Activated naive CD8-positive, alpha-beta T cell treated with anti-CD3 and anti-CD28 coated beads, Interleukin-2, amount 10 ng/mL, durations not matched to agents 7 days and 5 days (primary cell): ENCODE results near the gene ERCC3. TPM values are rescaled to one million over a fixed set of nuclear protein-coding genes. Genes with fewer than 3 reads are reported as not detected.
A peak's percentile ranks its signal among the peaks of the same experiment; 100 is the strongest.
"Not testable (repeated sequence)": the region's sequence is repeated elsewhere in the genome, so short reads cannot be mapped to it uniquely, and the experiment has no call there.

ENCODE experiments used
- ATAC-seq: fragments of 150-1000 bp; cut with Tn5 transposase; one replicate; pipeline ENCODE4 v1.10.0; 2021; ENCODE audit warnings: low read depth, moderate library complexity
- POLR2A ChIA-PET: fragments of 350-600 bp; sonication (Branson Sonifier 250); formaldehyde crosslinking; loops from one replicate; lab custom pipeline; 2021; ENCODE audit warnings: antibody characterized with exemption; lab: Charles Lee
- DNase-seq: peaks from one replicate; pipeline ENCODE4 v3.0.0; 2021
- H3K27ac Mint-ChIP-seq: one replicate; pipeline ENCODE4 v1.8.0; 2022; ENCODE audit warnings: mild to moderate bottlenecking, mixed read lengths
- H3K27me3 Mint-ChIP-seq: one replicate; pipeline ENCODE4 v1.8.0; 2022; ENCODE audit warnings: mild to moderate bottlenecking, moderate library complexity, mixed read lengths
- H3K36me3 Mint-ChIP-seq: one replicate; pipeline ENCODE4 v1.8.0; 2021; ENCODE audit warnings: mild to moderate bottlenecking, mixed read lengths
- H3K4me1 Mint-ChIP-seq: one replicate; pipeline ENCODE4 v1.8.0; 2021; ENCODE audit warnings: mixed read lengths
- H3K4me3 Mint-ChIP-seq: one replicate; pipeline ENCODE4 v1.8.0; 2022; ENCODE audit warnings: mild to moderate bottlenecking, moderate library complexity, mixed read lengths
- H3K9me3 Mint-ChIP-seq: one replicate; pipeline ENCODE4 v1.8.0; 2021; ENCODE audit warnings: mixed read lengths
- total RNA-seq, 2 experiments: library from RNA; stranded (reverse); gene quantifications; one replicate each; pipeline ENCODE4 v1.2.3, GENCODE V29; 2021

ERCC3 gene
- total RNA-seq, 2 experiments from 2014 or later, result 60.6 to 64.8 TPM

DNA sequence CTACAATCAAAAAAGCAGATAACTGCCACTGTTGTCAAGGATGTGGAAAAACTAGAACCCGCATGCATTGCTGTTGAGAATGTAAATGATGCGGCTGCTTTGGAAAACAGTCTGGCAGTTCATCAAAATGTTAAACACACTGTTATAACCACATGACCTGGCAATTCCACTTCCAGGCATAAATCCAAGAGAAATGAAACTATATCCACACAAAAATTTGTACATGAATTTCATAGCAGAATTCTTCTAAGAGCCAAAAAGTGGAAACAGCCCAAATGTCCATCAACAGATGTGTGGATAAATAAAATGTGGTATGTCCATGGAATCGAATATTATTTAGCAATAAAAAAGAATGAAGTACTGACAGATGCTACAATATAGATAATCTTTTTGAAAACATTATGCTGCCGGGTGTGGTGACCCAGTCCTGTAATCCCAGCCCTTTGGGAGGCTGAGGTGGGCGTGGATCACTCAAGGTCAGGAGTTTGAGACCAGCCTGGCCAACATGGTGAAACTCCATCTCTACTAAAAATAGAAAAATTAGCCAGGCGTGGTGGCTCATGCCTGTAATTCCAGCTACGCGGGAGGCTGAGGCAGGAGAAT is 32.0 kb downstream of the ERCC3 start:
- Mint-ChIP-seq H3K27me3 (no peaks in the 10 kb centered on the region), H3K27ac (no peak overlapping the region), H3K4me3 (no peak overlapping the region), H3K9me3 (no peaks in the 10 kb centered on the region), H3K4me1 (peaks cover 2% of the 10 kb centered on the region), H3K36me3 (peaks cover 33% of the 10 kb centered on the region)
- POLR2A ChIA-PET, result no interaction called here
- ATAC-seq (no peak), DNase-seq (no peak)

DNA sequence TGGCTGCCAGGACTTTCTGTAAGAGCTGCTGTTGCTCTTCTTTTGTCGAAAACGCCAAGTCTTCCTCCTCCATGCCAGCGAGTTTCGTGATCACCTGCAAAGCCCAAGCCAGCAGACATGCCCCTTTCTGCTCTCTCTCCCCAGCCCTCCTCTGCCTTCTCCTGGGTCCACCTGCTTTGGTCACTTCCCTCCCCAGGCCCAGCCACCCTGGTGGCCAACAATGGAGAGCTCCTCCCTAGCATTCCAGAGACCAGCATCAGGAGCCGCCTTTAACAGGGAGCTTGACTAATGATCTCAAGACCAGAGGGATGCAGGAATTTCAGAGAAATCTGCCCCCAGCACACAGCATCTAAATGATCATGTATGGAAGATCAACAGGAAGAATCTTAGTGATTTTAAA is 34.6 kb downstream of the ERCC3 start:
- peaks cover 15% of the 10 kb centered on the region for H3K4me1 Mint-ChIP-seq
- no peaks in the 10 kb centered on the region for H3K9me3 Mint-ChIP-seq
- POLR2A ChIA-PET, result no interaction called here
- H3K36me3 Mint-ChIP-seq, result peaks cover 31% of the 10 kb centered on the region
- no peak overlapping the region for H3K27ac Mint-ChIP-seq
- ATAC-seq (no peak), DNase-seq (no peak)
- H3K27me3 Mint-ChIP-seq, result no peaks in the 10 kb centered on the region
- H3K4me3 Mint-ChIP-seq, result no peak overlapping the region

GRCh38 chr2:127256866-127257265 is 37.1 kb downstream of the ERCC3 start:
- H3K27ac Mint-ChIP-seq, result peak overlapping the region; percentile 24
- POLR2A ChIA-PET, result no interaction called here
- no peaks in the 10 kb centered on the region for H3K27me3 Mint-ChIP-seq
- H3K36me3 Mint-ChIP-seq, result peaks cover 26% of the 10 kb centered on the region
- no peak for DNase-seq
- ATAC-seq, result no peak
- H3K4me1 Mint-ChIP-seq, result peaks cover 15% of the 10 kb centered on the region
- no peaks in the 10 kb centered on the region for H3K9me3 Mint-ChIP-seq
- no peak overlapping the region for H3K4me3 Mint-ChIP-seq

DNA sequence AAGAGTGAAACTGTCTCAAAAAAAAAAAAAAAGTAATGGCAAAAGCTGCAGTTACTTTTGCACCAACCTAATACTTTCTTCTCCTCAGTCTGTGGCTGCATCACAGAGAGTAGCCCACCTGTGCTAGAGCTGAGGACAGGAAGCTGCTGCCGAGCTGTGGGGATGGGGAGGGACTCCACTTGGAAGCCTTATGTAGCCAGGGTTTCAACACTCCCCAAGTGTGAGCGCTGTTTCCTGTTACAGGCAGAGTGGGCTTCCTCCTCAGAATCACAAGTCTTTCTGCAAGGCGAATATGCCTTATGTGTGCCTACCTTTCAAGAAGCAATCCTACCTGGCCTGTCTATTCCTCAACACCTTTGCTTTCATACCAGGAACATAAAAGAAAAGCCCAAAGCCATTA is 37.6 kb downstream of the ERCC3 start:
- Mint-ChIP-seq H3K27me3 (no peaks in the 10 kb centered on the region), H3K4me1 (peaks cover 15% of the 10 kb centered on the region), H3K4me3 (no peak overlapping the region), H3K36me3 (peaks cover 26% of the 10 kb centered on the region), H3K27ac (no peak overlapping the region), H3K9me3 (no peaks in the 10 kb centered on the region)
- no peak for ATAC-seq
- POLR2A ChIA-PET, result no interaction called here
- no peak for DNase-seq

- Mint-ChIP-seq H3K9me3 (no peaks in the 10 kb centered on the region), H3K36me3 (peaks cover 26% of the 10 kb centered on the region), H3K4me3 (no peak overlapping the region), H3K4me1 (peaks cover 15% of the 10 kb centered on the region), H3K27me3 (no peaks in the 10 kb centered on the region), H3K27ac (peak overlapping the region; percentile 17)
- POLR2A ChIA-PET, result no interaction called here
- no peak for ATAC-seq
- no peak for DNase-seq
These were observed 38.2 kb downstream of the ERCC3 start for GRCh38 chr2:127255721-127256120.

- H3K27me3 Mint-ChIP-seq, result no peaks in the 10 kb centered on the region
- ATAC-seq (no peak), DNase-seq (no peak)
- H3K4me1 Mint-ChIP-seq, result peaks cover 15% of the 10 kb centered on the region
- POLR2A ChIA-PET, result no interaction called here
- H3K4me3 Mint-ChIP-seq, result no peak overlapping the region
- H3K36me3 Mint-ChIP-seq, result peaks cover 25% of the 10 kb centered on the region
- H3K9me3 Mint-ChIP-seq, result no peaks in the 10 kb centered on the region
- no peak overlapping the region for H3K27ac Mint-ChIP-seq
These were observed 38.8 kb downstream of the ERCC3 start for GRCh38 chr2:127255146-127255545.

DNA sequence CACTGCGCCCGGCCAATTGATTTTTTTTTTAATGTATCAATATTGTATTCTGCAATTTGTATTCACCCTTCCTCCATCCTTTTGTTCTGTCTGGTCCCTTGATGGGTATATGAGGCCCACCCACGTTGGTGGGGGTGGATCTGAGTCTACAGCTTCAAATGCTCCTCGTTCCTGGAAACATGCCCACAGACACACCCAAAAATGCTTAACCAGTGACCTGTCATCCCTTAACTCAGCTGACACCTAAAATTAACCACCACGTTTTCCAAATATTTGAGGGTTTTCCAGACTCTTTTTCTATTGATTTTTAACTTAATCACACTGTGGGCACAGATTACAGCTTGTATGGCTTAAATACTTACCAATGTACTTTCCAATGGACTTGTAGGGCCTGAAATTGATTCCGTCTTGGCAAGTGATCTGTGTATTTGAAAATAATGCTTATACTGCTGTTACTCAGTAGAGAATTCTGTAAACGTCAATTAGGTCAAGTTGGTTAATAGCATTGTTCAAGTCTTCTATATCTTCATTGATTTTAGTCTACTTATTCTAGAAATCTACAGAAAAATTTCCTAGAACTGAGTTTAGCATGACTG is 39.5 kb downstream of the ERCC3 start:
- H3K36me3 Mint-ChIP-seq, result peaks cover 23% of the 10 kb centered on the region

GRCh38 chr2:127241184-127241583 is 52.8 kb downstream of the ERCC3 start:
- ATAC-seq, POLR2A ChIA-PET, H3K4me1 Mint-ChIP-seq, DNase-seq, H3K27ac Mint-ChIP-seq, H3K36me3 Mint-ChIP-seq, H3K27me3 Mint-ChIP-seq, H3K4me3 Mint-ChIP-seq: not testable (repeated sequence)
- H3K9me3 Mint-ChIP-seq, result peaks cover 20% of the 10 kb centered on the region

More for the DNA sequence above, 39.5 kb downstream of the ERCC3 start:
- no peak for ATAC-seq
- H3K9me3 Mint-ChIP-seq, result no peaks in the 10 kb centered on the region
- H3K27ac Mint-ChIP-seq, result no peak overlapping the region
- peaks cover 15% of the 10 kb centered on the region for H3K4me1 Mint-ChIP-seq
- POLR2A ChIA-PET, result no interaction called here
- no peaks in the 10 kb centered on the region for H3K27me3 Mint-ChIP-seq
- H3K4me3 Mint-ChIP-seq, result no peak overlapping the region
- DNase-seq, result no peak

DNA sequence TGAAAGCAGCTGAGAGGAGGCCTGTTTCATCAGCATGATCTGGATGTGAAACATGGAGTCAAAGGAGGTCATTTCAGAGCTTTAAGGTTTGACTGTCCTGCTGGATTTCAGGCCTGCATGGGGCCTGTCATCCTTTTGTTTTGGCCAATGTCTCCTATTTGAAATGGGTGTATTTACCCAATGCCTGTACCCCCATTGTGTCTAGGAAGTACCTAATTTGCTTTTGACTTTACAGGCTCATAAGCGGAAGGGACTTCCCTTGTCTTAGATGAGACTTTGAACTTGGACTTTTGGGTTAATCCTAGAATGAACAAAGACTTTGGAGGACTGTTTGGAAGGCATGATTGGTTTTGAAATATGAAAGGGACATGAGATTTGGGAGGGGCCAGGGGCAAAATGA is 54.5 kb downstream of the ERCC3 start:
- peaks cover 20% of the 10 kb centered on the region for H3K9me3 Mint-ChIP-seq
- peaks cover 3% of the 10 kb centered on the region for H3K27me3 Mint-ChIP-seq
- H3K4me1 Mint-ChIP-seq, result no peaks in the 10 kb centered on the region
- H3K27ac Mint-ChIP-seq, result no peak overlapping the region
- ATAC-seq, result no peak
- H3K36me3 Mint-ChIP-seq, result peaks cover 6% of the 10 kb centered on the region
- DNase-seq, result no peak
- POLR2A ChIA-PET, result no interaction called here
- no peak overlapping the region for H3K4me3 Mint-ChIP-seq

DNA sequence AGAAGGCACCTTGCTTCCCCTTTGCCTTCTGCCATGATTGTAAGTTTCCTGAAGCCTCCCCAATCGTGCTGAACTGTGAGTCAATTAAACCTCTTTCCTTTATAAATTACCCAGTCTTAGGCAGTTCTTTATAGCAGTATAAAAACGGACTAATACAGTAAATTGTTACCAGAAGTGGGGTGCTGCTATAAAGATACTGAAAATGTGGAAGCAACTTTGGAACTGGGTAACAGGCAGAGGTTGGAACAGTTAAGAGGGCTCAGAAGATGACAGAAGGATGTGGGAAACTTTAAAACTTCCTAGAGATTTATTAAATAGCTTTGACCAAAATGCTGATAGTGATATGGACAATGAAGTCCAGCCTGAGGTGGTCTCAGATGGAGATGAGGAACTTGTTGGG is 56.2 kb downstream of the ERCC3 start:
- DNase-seq, H3K27ac Mint-ChIP-seq, H3K36me3 Mint-ChIP-seq, POLR2A ChIA-PET, H3K4me1 Mint-ChIP-seq, H3K27me3 Mint-ChIP-seq, H3K4me3 Mint-ChIP-seq, ATAC-seq: not testable (repeated sequence)
- H3K9me3 Mint-ChIP-seq, result peaks cover 20% of the 10 kb centered on the region

DNA sequence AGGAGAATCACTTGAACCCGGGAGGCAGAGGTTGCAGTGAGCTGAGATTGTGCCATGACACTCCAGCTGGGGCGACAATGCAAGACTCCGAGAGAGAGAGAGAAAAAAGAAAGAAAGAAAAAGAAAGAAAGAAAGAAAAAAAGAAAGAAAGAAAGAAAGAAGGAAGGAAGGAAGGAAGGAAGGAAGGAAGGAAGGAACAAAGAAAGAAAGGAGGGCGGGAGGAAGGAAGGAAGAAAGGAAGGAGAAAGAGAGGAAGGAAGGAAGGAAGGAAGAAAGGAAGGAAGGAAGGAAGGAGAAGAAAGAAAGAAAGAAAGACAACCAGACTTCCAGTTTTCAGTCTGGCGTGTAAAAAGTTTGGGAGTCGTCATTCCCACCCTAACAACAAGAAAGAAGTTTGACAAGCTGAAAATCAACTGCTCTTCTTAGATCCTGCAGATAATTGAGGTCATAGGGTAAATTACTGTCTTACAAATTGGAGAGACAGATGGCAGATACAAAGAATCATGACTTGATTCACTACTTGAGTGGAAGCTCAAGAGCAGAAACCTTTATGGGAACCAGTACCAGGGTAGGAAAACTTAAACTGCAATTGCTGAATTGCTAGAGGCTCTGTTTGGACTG is 58.8 kb downstream of the ERCC3 start:
- peaks cover 3% of the 10 kb centered on the region for H3K36me3 Mint-ChIP-seq
- POLR2A ChIA-PET, result no interaction called here
- DNase-seq, result no peak

GRCh38 chr2:127233710-127234109 is 60.2 kb downstream of the ERCC3 start:
- POLR2A ChIA-PET, result no interaction called here
- no peak for DNase-seq
- Mint-ChIP-seq H3K27me3 (peaks cover 7% of the 10 kb centered on the region), H3K4me1 (no peaks in the 10 kb centered on the region), H3K4me3 (no peak overlapping the region), H3K36me3 (peaks cover 1% of the 10 kb centered on the region), H3K9me3 (peaks cover 10% of the 10 kb centered on the region), H3K27ac (no peak overlapping the region)
- no peak for ATAC-seq

More for the DNA sequence above, 58.8 kb downstream of the ERCC3 start:
- Mint-ChIP-seq H3K9me3 (peaks cover 12% of the 10 kb centered on the region), H3K27me3 (peaks cover 3% of the 10 kb centered on the region), H3K27ac (no peak overlapping the region), H3K4me3 (no peak overlapping the region), H3K4me1 (no peaks in the 10 kb centered on the region)
- ATAC-seq, result no peak

GRCh38 chr2:127231130-127231865 is 62.6 kb downstream of the ERCC3 start:
- POLR2A ChIA-PET, result no interaction called here

More at GRCh38 chr2:127231130-127231865, 62.6 kb downstream of the ERCC3 start:
- Mint-ChIP-seq H3K9me3 (peaks cover 5% of the 10 kb centered on the region), H3K27ac (no peak overlapping the region), H3K4me1 (peaks cover 2% of the 10 kb centered on the region), H3K27me3 (peaks cover 13% of the 10 kb centered on the region), H3K4me3 (no peak overlapping the region), H3K36me3 (no peaks in the 10 kb centered on the region)
- DNase-seq (no peak), ATAC-seq (no peak)
